DND-41 (cell line): ENCODE results near the gene ZNF644.

ENCODE experiments used
- ATAC-seq: fragments of 200-7000 bp; cut with Tn5 transposase; 3 replicates; pipeline ENCODE4 v1.9.1; 2021; ENCODE audit warnings: low read depth; ENCODE audit not compliant: insufficient read depth
- DNase-seq: peaks from one replicate; pipeline ENCODE4 v3.0.0-alpha.2; 2020
- H2AFZ ChIP-seq: 2 replicates; pipeline ENCODE4 v1.6.0; 2012; ENCODE audit warnings: low read depth, low read length
- H3K27ac ChIP-seq: 2 replicates; pipeline ENCODE4 v1.5.1; 2012; ENCODE audit warnings: low read length, inconsistent platforms
- H3K27me3 ChIP-seq: fragments of 200-600 bp; sonication (generic); 2 replicates; pipeline ENCODE4 v1.6.0; 2012; ENCODE audit warnings: low read length, mild to moderate bottlenecking, inconsistent platforms; ENCODE audit not compliant: insufficient read depth, poor library complexity
- H3K36me3 ChIP-seq: 2 replicates; pipeline ENCODE4 v1.5.1; 2012; ENCODE audit warnings: low read length, inconsistent platforms; ENCODE audit not compliant: insufficient read depth
- H3K4me1 ChIP-seq: 2 replicates; pipeline ENCODE4 v1.5.1; 2012; ENCODE audit warnings: mild to moderate bottlenecking, low read length; ENCODE audit not compliant: insufficient read depth
- H3K4me2 ChIP-seq: 2 replicates; pipeline ENCODE4 v1.6.0; 2012; ENCODE audit warnings: mild to moderate bottlenecking, moderate library complexity, low read length, inconsistent platforms; ENCODE audit not compliant: insufficient read depth
- H3K4me3 ChIP-seq, 2 experiments: fragments of 200-600 bp in 1 of 2; shearing (Covaris generic) in 1 of 2; 2 replicates each; pipeline ENCODE4 v1.5.1; 2012 to 2016; ENCODE audit warnings: inconsistent platforms in 2 of 2, low read length in 2 of 2, mild to moderate bottlenecking in 2 of 2, low read depth in 1 of 2, moderate library complexity in 1 of 2
- H3K79me2 ChIP-seq: 2 replicates; pipeline ENCODE4 v1.6.0; 2012; ENCODE audit warnings: low read length, inconsistent platforms; ENCODE audit not compliant: insufficient read depth
- H3K9ac ChIP-seq: 2 replicates; pipeline ENCODE4 v1.6.0; 2012; ENCODE audit warnings: low read depth, mild to moderate bottlenecking, inconsistent platforms, low read length, moderate library complexity
- H3K9me3 ChIP-seq: 2 replicates; pipeline ENCODE4 v1.5.1; 2012; ENCODE audit warnings: low read length, moderate library complexity, mild to moderate bottlenecking, inconsistent platforms; ENCODE audit not compliant: insufficient read depth, severe bottlenecking
- H4K20me1 ChIP-seq: 2 replicates; pipeline ENCODE4 v1.6.0; 2012; ENCODE audit warnings: low read length; ENCODE audit not compliant: insufficient read depth
- CTCF ChIP-seq: IDR thresholded peaks from 2 replicates; pipeline ENCODE4 v1.5.1; 2012; ENCODE audit warnings: borderline replicate concordance, low read length, moderate library complexity, mild to moderate bottlenecking; ENCODE audit not compliant: poor library complexity, severe bottlenecking; ENCODE audit errors: extremely low read depth
- EZH2 ChIP-seq: IDR thresholded peaks from 3 replicates; pipeline ENCODE4 v1.6.1; 2012; ENCODE audit warnings: borderline replicate concordance, low read depth, mild to moderate bottlenecking, moderate library complexity, low read length, inconsistent platforms; ENCODE audit not compliant: severe bottlenecking

Gene ZNF644

DNA sequence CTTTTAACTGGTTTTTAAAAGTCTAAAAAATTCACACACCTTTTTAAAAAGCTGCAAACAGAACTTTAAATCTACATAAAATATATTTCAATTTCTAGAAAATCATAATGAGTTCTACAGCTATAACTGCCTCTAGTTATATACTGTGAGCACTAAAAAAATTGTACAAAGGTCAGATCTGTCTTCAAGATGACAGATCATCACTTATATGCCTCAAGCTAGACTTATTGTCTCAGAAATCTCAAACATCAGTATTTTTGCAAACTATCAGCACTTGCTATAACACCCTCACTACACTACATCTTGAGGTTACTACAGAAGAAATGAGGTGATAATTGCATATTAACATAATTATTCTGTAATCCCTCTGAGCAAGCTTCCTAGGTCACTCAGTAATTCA lies 76.5 kb downstream of the ZNF644 start:
- Histone ChIP-seq H4K20me1 (peaks cover 38% of the 10 kb centered on the region; the same call in 1 of the 2 replicates), H2AFZ (no peak overlapping the region), H3K4me1 (no peaks in the 10 kb centered on the region), H3K4me2 (no peak overlapping the region), H3K36me3 (peaks cover 27% of the 10 kb centered on the region), H3K27me3 (no peaks in the 10 kb centered on the region), H3K79me2 (peaks cover 95% of the 10 kb centered on the region), H3K27ac (no peak overlapping the region), H3K9me3 (no peaks in the 10 kb centered on the region), H3K4me3 (no peak overlapping the region), H3K9ac (no peak overlapping the region)
- TF ChIP-seq EZH2 (no peak), CTCF (no peak)
- DNase-seq (no peak), ATAC-seq (no peak)

GRCh38 chr1:90943966-90944365 lies 77.9 kb downstream of the ZNF644 start:
- peaks cover 92% of the 10 kb centered on the region for H3K79me2 ChIP-seq
- no peak for DNase-seq
- H3K27ac ChIP-seq: no peak overlapping the region
- peaks cover 33% of the 10 kb centered on the region; the same call in 1 of the 2 replicates for H4K20me1 ChIP-seq
- no peak overlapping the region for H2AFZ ChIP-seq
- H3K4me2 ChIP-seq: no peak overlapping the region
- TF ChIP-seq EZH2 (no peak), CTCF (no peak)
- no peak for ATAC-seq
- no peak overlapping the region for H3K4me3 ChIP-seq
- no peaks in the 10 kb centered on the region for H3K27me3 ChIP-seq
- peaks cover 40% of the 10 kb centered on the region for H3K36me3 ChIP-seq
- H3K9me3 ChIP-seq: no peaks in the 10 kb centered on the region
- H3K9ac ChIP-seq: no peak overlapping the region
- no peaks in the 10 kb centered on the region for H3K4me1 ChIP-seq

DNA sequence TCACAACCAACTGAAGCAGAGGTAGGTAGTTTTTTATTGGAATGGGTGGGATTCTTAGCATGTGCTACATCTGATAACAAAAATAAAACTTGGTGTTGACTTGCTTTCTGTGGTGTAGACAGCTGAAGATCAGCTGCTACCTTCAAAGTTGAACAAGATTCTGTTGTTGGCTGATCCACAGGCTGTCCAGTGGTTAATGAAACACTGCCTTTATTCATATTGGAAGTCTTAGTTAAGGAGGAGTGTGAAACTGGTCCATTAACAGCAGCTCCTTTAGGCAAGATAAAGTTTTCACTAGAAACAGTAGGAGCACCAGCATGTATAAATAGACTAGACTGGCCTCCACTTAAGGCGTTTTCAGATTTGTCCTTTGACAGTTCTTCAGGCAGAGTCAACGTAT lies 81.1 kb downstream of the ZNF644 start:
- Histone ChIP-seq H3K4me2 (no peak overlapping the region), H3K27ac (no peak overlapping the region), H4K20me1 (peaks cover 16% of the 10 kb centered on the region; the same call in 1 of the 2 replicates), H3K9me3 (no peaks in the 10 kb centered on the region), H3K36me3 (peaks cover 65% of the 10 kb centered on the region), H3K4me1 (no peaks in the 10 kb centered on the region), H3K4me3 (no peak overlapping the region), H3K27me3 (no peaks in the 10 kb centered on the region), H2AFZ (no peak overlapping the region), H3K9ac (no peak overlapping the region), H3K79me2 (peaks cover 85% of the 10 kb centered on the region)
- TF ChIP-seq EZH2: no peak
- no peak for TF ChIP-seq CTCF
- ATAC-seq: no peak
- DNase-seq: no peak

- H3K27me3 ChIP-seq: no peaks in the 10 kb centered on the region
- no peaks in the 10 kb centered on the region for H3K9me3 ChIP-seq
- H3K36me3 ChIP-seq: peaks cover 72% of the 10 kb centered on the region
- H3K4me3 ChIP-seq: no peak overlapping the region
- TF ChIP-seq EZH2 (no peak), CTCF (no peak)
- no peak overlapping the region for H3K27ac ChIP-seq
- H3K4me1 ChIP-seq: no peaks in the 10 kb centered on the region
- ATAC-seq (no peak), DNase-seq (no peak)
- H3K79me2 ChIP-seq: peaks cover 85% of the 10 kb centered on the region
- peaks cover 11% of the 10 kb centered on the region; the same call in 1 of the 2 replicates for H4K20me1 ChIP-seq
- no peak overlapping the region for H3K9ac ChIP-seq
- no peak overlapping the region for H2AFZ ChIP-seq
- H3K4me2 ChIP-seq: no peak overlapping the region
Measured at GRCh38 chr1:90936731-90937130, 85.1 kb downstream of the ZNF644 start.
